WTC11 (cell line): Measurements from ENCODE around the gene MNT. TPM values are rescaled to one million over a fixed set of nuclear protein-coding genes. Genes with fewer than 3 reads are reported as not detected.

ENCODE experiments used
- ATAC-seq: fragments of 200-7000 bp; cut with Tn5 transposase; 2 replicates; pipeline ENCODE4 v1.10.0; 2021; ENCODE audit warnings: mild to moderate bottlenecking, moderate library complexity
- CTCF ChIA-PET: fragments of 300-600 bp; sonication (Branson Sonifier 250); formaldehyde crosslinking; loops from one replicate; lab custom pipeline; 2021; ENCODE audit warnings: antibody characterized with exemption; lab: Charles Lee
- POLR2A ChIA-PET: fragments of 350-600 bp; sonication (Branson Sonifier 250); formaldehyde crosslinking; loops from one replicate; lab custom pipeline; 2021; ENCODE audit warnings: antibody characterized with exemption; lab: Charles Lee
- DNase-seq: peaks from one replicate; pipeline ENCODE4 v3.0.0; 2021; ENCODE audit warnings: low spot score
- H3K27ac Mint-ChIP-seq: 2 replicates; pipeline ENCODE4 v1.8.0; 2021; ENCODE audit warnings: mixed read lengths
- H3K27me3 Mint-ChIP-seq: 2 replicates; pipeline ENCODE4 v1.8.0; 2021; ENCODE audit warnings: low read depth, mild to moderate bottlenecking, moderate library complexity, mixed read lengths
- H3K36me3 Mint-ChIP-seq: 2 replicates; pipeline ENCODE4 v1.8.0; 2021; ENCODE audit warnings: mixed read lengths
- H3K4me1 Mint-ChIP-seq: 2 replicates; pipeline ENCODE4 v1.8.0; 2022; ENCODE audit warnings: mixed read lengths
- H3K4me3 Mint-ChIP-seq: 2 replicates; pipeline ENCODE4 v1.8.0; 2021; ENCODE audit warnings: mild to moderate bottlenecking, moderate library complexity, mixed read lengths
- H3K9me3 Mint-ChIP-seq: 2 replicates; pipeline ENCODE4 v1.8.0; 2021; ENCODE audit warnings: mixed read lengths
- ATF3 ChIP-seq: sonication (generic); formaldehyde crosslinking; conservative IDR thresholded peaks from 2 replicates; pipeline ENCODE4 v1.8.1; 2022; ENCODE audit warnings: mild to moderate bottlenecking, missing genetic modification reagents
- E2F1 ChIP-seq: sonication (generic); formaldehyde crosslinking; IDR thresholded peaks from 2 replicates; pipeline ENCODE4 v1.8.0; 2022; ENCODE audit warnings: mild to moderate bottlenecking, missing genetic modification reagents
- E2F4 ChIP-seq: sonication (generic); formaldehyde crosslinking; IDR thresholded peaks from 2 replicates; pipeline ENCODE4 v1.8.1; 2022; ENCODE audit warnings: low read depth, mild to moderate bottlenecking, moderate library complexity, missing genetic modification reagents, borderline replicate concordance
- FOXK1 ChIP-seq: sonication (generic); formaldehyde crosslinking; IDR thresholded peaks from 2 replicates; pipeline ENCODE4 v1.8.0; 2022; ENCODE audit warnings: mild to moderate bottlenecking, moderate library complexity, missing genetic modification reagents
- IRF1 ChIP-seq: sonication (generic); formaldehyde crosslinking; IDR thresholded peaks from 2 replicates; pipeline ENCODE4 v1.8.0; 2023; ENCODE audit warnings: missing genetic modification reagents
- MLX ChIP-seq: sonication (generic); formaldehyde crosslinking; IDR thresholded peaks from 2 replicates; pipeline ENCODE4 v1.8.1; 2023; ENCODE audit warnings: mild to moderate bottlenecking, missing genetic modification reagents, moderate library complexity
- MYBL2 ChIP-seq: sonication (generic); formaldehyde crosslinking; IDR thresholded peaks from 2 replicates; pipeline ENCODE4 v1.8.1; 2023; ENCODE audit warnings: mild to moderate bottlenecking, moderate library complexity, missing genetic modification reagents
- OVOL2 ChIP-seq: fragments of 250-450 bp; sonication (Bioruptor Pico); IDR thresholded peaks from 2 replicates; pipeline ENCODE4 v1.9.0; 2021; ENCODE audit warnings: mild to moderate bottlenecking, borderline replicate concordance
- SOX15 ChIP-seq: fragments of 250-450 bp; sonication (Bioruptor Pico); IDR thresholded peaks from 2 replicates; pipeline ENCODE4 v1.9.0; 2021; ENCODE audit warnings: mild to moderate bottlenecking
- TEAD1 ChIP-seq: sonication (generic); formaldehyde crosslinking; IDR thresholded peaks from 2 replicates; pipeline ENCODE4 v1.8.0; 2022; ENCODE audit warnings: mild to moderate bottlenecking, missing genetic modification reagents
- ZNF396 ChIP-seq: fragments of 250-450 bp; sonication (Bioruptor Pico); IDR thresholded peaks from 2 replicates; pipeline ENCODE4 v1.8.0; 2021; ENCODE audit warnings: mild to moderate bottlenecking, moderate library complexity, borderline replicate concordance
- ZNF416 ChIP-seq: fragments of 250-450 bp; sonication (Bioruptor Pico); IDR thresholded peaks from 2 replicates; pipeline ENCODE4 v1.9.0; 2021; ENCODE audit warnings: mild to moderate bottlenecking, inconsistent platforms
- ZNF425 ChIP-seq: fragments of 250-450 bp; sonication (Bioruptor Pico); conservative IDR thresholded peaks from 2 replicates; pipeline ENCODE4 v1.9.0; 2021; ENCODE audit warnings: mild to moderate bottlenecking
- ZNF671 ChIP-seq: fragments of 250-450 bp; sonication (Bioruptor Pico); IDR thresholded peaks from 2 replicates; pipeline ENCODE4 v1.8.0; 2021; ENCODE audit warnings: mild to moderate bottlenecking
- total RNA-seq: library from RNA; stranded (reverse); gene quantifications from 3 replicates; pipeline ENCODE4 v1.2.3, GENCODE V29; 2021

Gene MNT
- total RNA-seq, 1 experiment from 2014 or later: 21.6 TPM

- TF ChIP-seq ZNF425 (CRISPR knock-in tag): no peak
- no peak for TF ChIP-seq OVOL2 (CRISPR knock-in tag)
- TF ChIP-seq ATF3: no peak
- no peak for TF ChIP-seq MLX (CRISPR knock-in tag)
- TF ChIP-seq SOX15: no peak
- TF ChIP-seq ZNF396: no peak
Measured at GRCh38 chr17:2344528-2344927, 56.3 kb downstream of the MNT start (continued).

GRCh38 chr17:2343421-2343820, 57.4 kb downstream of the MNT start:
- POLR2A ChIA-PET: no interaction called here
- no peak for ATAC-seq
- TF ChIP-seq MLX (CRISPR knock-in tag): no peak
- no peak for TF ChIP-seq ZNF416 (CRISPR knock-in tag)
- TF ChIP-seq E2F4 (CRISPR knock-in tag): no peak

GRCh38 chr17:2338315-2338657, 62.6 kb downstream of the MNT start:
- H3K4me1 Mint-ChIP-seq: peaks cover 4% of the 10 kb centered on the region
- H3K9me3 Mint-ChIP-seq: no peaks in the 10 kb centered on the region
- ATAC-seq (peak; percentile 9), DNase-seq (no peak)
- H3K4me3 Mint-ChIP-seq: peak overlapping the region; percentile 77
- peak overlapping the region; percentile 70 for H3K27ac Mint-ChIP-seq
- TF ChIP-seq TEAD1 (CRISPR knock-in tag) (no peak), MYBL2 (CRISPR knock-in tag) (no peak), IRF1 (no peak), E2F1 (CRISPR knock-in tag) (no peak), FOXK1 (CRISPR knock-in tag) (no peak), ZNF671 (CRISPR knock-in tag) (no peak)
- no peaks in the 10 kb centered on the region for H3K27me3 Mint-ChIP-seq
- ChIA-PET POLR2A (interaction anchor here (1.1 to 3.1 kb wide), 4 partner anchors 9 to 61 kb away, joined by 6 to 38 read pairs (median 6); partner anchors contain the start of genes SMG6 and SRR), CTCF (interaction anchor here (1.0 to 5.0 kb wide), 11 partner anchors 10 to 283 kb away, joined by 3 to 119 read pairs (median 17); partner anchors contain the start of genes HIC1, SMG6 and SRR)
- peaks cover 9% of the 10 kb centered on the region for H3K36me3 Mint-ChIP-seq

More at GRCh38 chr17:2343421-2343820, 57.4 kb downstream of the MNT start:
- CTCF ChIA-PET: no interaction called here
- DNase-seq: no peak
- Mint-ChIP-seq H3K36me3 (peaks cover 13% of the 10 kb centered on the region), H3K4me3 (no peak overlapping the region), H3K27ac (no peak overlapping the region), H3K9me3 (no peaks in the 10 kb centered on the region), H3K27me3 (no peaks in the 10 kb centered on the region), H3K4me1 (peaks cover 19% of the 10 kb centered on the region)
